MM.1S (cell line): ENCODE data around the gene ALLC.
A peak's percentile ranks its signal among the peaks of the same experiment; 100 is the strongest.
"Not testable (repeated sequence)": the region's sequence is repeated elsewhere in the genome, so short reads cannot be mapped to it uniquely, and the experiment has no call there.

Source experiments
- DNase-seq: peaks from one replicate; pipeline ENCODE4 v3.0.0-alpha.2; 2015
- H2AFZ ChIP-seq: fragments of 300-600 bp; sonication (generic); 2 replicates; pipeline ENCODE4 v1.6.0; 2016; ENCODE audit warnings: antibody characterized with exemption, low read length
- H3F3A ChIP-seq: fragments of 300-600 bp; sonication (generic); 2 replicates; pipeline ENCODE4 v1.6.1; 2016; ENCODE audit warnings: mild to moderate bottlenecking, antibody characterized with exemption, low read length, moderate library complexity, mixed read lengths; ENCODE audit not compliant: insufficient read depth
- H3K27ac ChIP-seq: fragments of 300-600 bp; sonication (generic); 2 replicates; pipeline ENCODE4 v1.5.1; 2016; ENCODE audit warnings: mild to moderate bottlenecking, low read length
- H3K27me3 ChIP-seq: fragments of 300-600 bp; sonication (generic); replicated peaks from 2 replicates; pipeline ENCODE4 v1.6.0; 2016; ENCODE audit warnings: low read length; ENCODE audit not compliant: insufficient read depth
- H3K36me3 ChIP-seq: fragments of 300-600 bp; sonication (generic); replicated peaks from 2 replicates; pipeline ENCODE4 v1.6.1; 2016; ENCODE audit warnings: mild to moderate bottlenecking, low read length, mixed read lengths; ENCODE audit not compliant: insufficient read depth
- H3K4me1 ChIP-seq: fragments of 300-600 bp; sonication (generic); 2 replicates; pipeline ENCODE4 v1.6.1; 2016; ENCODE audit warnings: low read length, mixed read lengths
- H3K4me2 ChIP-seq: fragments of 300-600 bp; sonication (generic); 2 replicates; pipeline ENCODE4 v1.6.0; 2016; ENCODE audit warnings: low read depth, low read length
- H3K4me3 ChIP-seq: fragments of 300-600 bp; sonication (generic); 2 replicates; pipeline ENCODE4 v1.5.1; 2016; ENCODE audit warnings: low read length, mixed read lengths
- H3K79me2 ChIP-seq: fragments of 300-600 bp; sonication (generic); 2 replicates; pipeline ENCODE4 v1.6.1; 2016; ENCODE audit warnings: mixed run types, low read length, mixed read lengths
- H3K9ac ChIP-seq: fragments of 300-600 bp; sonication (generic); 2 replicates; pipeline ENCODE4 v1.6.1; 2016; ENCODE audit warnings: low read length, mixed read lengths
- H3K9me2 ChIP-seq: fragments of 300-600 bp; sonication (generic); replicated peaks from 2 replicates; pipeline ENCODE4 v1.6.1; 2016; ENCODE audit warnings: mild to moderate bottlenecking, low read length, mixed read lengths; ENCODE audit not compliant: insufficient read depth
- H3K9me3 ChIP-seq: fragments of 300-600 bp; sonication (generic); replicated peaks from 2 replicates; pipeline ENCODE4 v1.6.1; 2016; ENCODE audit warnings: mild to moderate bottlenecking, low read length, mixed read lengths; ENCODE audit not compliant: insufficient read depth
- H4K20me1 ChIP-seq: fragments of 300-600 bp; sonication (generic); 2 replicates; pipeline ENCODE4 v1.6.1; 2016; ENCODE audit warnings: mild to moderate bottlenecking, low read length, moderate library complexity, mixed read lengths; ENCODE audit not compliant: insufficient read depth
- CTCF ChIP-seq: fragments of 300-600 bp; sonication (generic); IDR thresholded peaks from 2 replicates; pipeline ENCODE4 v1.5.1; 2016; ENCODE audit warnings: antibody characterized with exemption, low read length, mixed read lengths
- EZH2 ChIP-seq: fragments of 300-600 bp; sonication (generic); optimal IDR thresholded peaks from 2 replicates; pipeline ENCODE3; 2017; ENCODE audit warnings: low read depth, mild to moderate bottlenecking, antibody characterized with exemption, low read length, mixed read lengths
- EZH2phosphoT487 ChIP-seq: fragments of 300-600 bp; sonication (generic); IDR thresholded peaks from 2 replicates; pipeline ENCODE4 v1.6.1; 2018; ENCODE audit warnings: antibody characterized with exemption, low read length

ALLC gene

DNA sequence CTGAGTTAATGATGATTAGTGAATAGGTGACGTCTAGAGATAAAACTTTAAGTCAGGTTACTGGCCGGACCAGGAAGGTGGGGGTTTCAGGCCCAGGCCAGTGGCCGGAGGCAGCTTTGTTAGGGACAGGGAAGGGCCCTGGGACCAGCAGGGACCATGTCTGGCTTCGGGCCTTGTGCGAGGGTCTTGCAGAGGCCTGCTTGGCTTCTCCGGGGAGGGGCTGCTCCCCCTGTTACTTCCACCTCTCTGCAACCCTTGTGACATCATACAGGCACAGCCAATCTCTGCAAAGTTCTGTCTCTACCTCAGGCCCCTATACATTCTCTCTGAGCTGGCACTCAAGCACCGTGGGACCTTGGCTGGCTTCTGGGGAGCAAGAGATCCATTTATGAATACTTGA, at the start of gene ALLC:
Gene ALLC, plus strand, starts transcription at position 320 of the 400 bp plus-strand sequence. CDS start 12,958 bp downstream, outside the sequence.
- no peak within 1 kb of the TSS for H3K4me2 ChIP-seq
- no peaks in the 10 kb centered on the region for H3K27me3 ChIP-seq
- no peaks in the 10 kb centered on the region for H4K20me1 ChIP-seq
- H3K4me1 ChIP-seq = no peaks in the 10 kb centered on the region
- TF ChIP-seq CTCF (no peak), EZH2phosphoT487 (no peak), EZH2 (no peak)
- H3K9me3 ChIP-seq = no peaks in the 10 kb centered on the region
- no peak within 1 kb of the TSS for H3K9ac ChIP-seq
- no peak for DNase-seq
- H3K79me2 ChIP-seq = no peaks in the 10 kb centered on the region
- H3K4me3 ChIP-seq = no peak within 1 kb of the TSS
- no peaks in the 10 kb centered on the region for H3K9me2 ChIP-seq
- no peaks in the 10 kb centered on the region for H3K36me3 ChIP-seq
- no peak within 1 kb of the TSS for H2AFZ ChIP-seq
- no peak within 1 kb of the TSS for H3K27ac ChIP-seq
- no peaks in the 10 kb centered on the region for H3F3A ChIP-seq

- TF ChIP-seq EZH2 = no peak
- TF ChIP-seq EZH2phosphoT487 = no peak
- TF ChIP-seq CTCF = no peak
- peak; percentile 12 for DNase-seq
- H2AFZ ChIP-seq = peak overlapping the region; percentile 67
- H3K4me3 ChIP-seq = peak overlapping the region; percentile 7; the same call in 1 of the 2 replicates
- peak overlapping the region; percentile 70 for H3K4me2 ChIP-seq
- H3F3A ChIP-seq = no peaks in the 10 kb centered on the region
- H3K79me2 ChIP-seq = no peaks in the 10 kb centered on the region
- peaks cover 6% of the 10 kb centered on the region for H3K4me1 ChIP-seq
- H3K9ac ChIP-seq = peak overlapping the region; percentile 8; the same call in 1 of the 2 replicates
- H3K9me2 ChIP-seq = no peaks in the 10 kb centered on the region
- no peaks in the 10 kb centered on the region for H3K9me3 ChIP-seq
- H4K20me1 ChIP-seq = no peaks in the 10 kb centered on the region
- no peaks in the 10 kb centered on the region for H3K27me3 ChIP-seq
- peak overlapping the region; percentile 38; the same call in 1 of the 2 replicates for H3K27ac ChIP-seq
- H3K36me3 ChIP-seq = no peaks in the 10 kb centered on the region
These were observed 49.4 kb upstream of the ALLC start for GRCh38 chr2:3608373-3609278.

- not testable (repeated sequence) for H3K9me2 ChIP-seq, H3K4me1 ChIP-seq, H3K36me3 ChIP-seq, H3K79me2 ChIP-seq, H4K20me1 ChIP-seq, H3K27me3 ChIP-seq, H3F3A ChIP-seq, H3K9me3 ChIP-seq
- peak; percentile 89 for DNase-seq
- H3K9ac ChIP-seq = peak overlapping the region; percentile 8; the same call in 1 of the 2 replicates
- H3K4me2 ChIP-seq = peak overlapping the region; percentile 70; the same call in 1 of the 2 replicates
- peak overlapping the region; percentile 7; the same call in 1 of the 2 replicates for H3K4me3 ChIP-seq
- peak overlapping the region; percentile 38; the same call in 1 of the 2 replicates for H3K27ac ChIP-seq
- H2AFZ ChIP-seq = peak overlapping the region; percentile 67
These were observed 48.7 kb upstream of the ALLC start for GRCh38 chr2:3609279-3609673.

DNA sequence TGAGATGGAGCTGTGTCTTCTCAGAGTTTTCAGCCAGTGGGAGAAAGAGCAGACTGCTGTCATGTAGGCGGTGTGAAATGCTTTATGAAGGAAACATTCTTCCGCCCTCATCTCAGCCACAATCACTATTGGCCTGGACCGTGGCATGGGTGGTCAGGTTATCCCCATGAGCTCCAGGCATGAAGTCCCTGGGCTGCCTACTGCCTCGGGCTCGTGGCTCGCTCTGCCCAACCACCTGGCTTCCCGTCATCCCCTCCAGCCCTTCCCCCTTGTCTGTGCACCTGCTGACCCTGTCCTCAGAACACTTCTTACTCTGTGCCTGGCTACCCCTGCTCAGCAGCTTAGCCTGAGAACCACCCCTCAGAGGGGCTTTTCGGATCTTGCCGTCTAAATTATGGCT, 47.6 kb upstream of the ALLC start:
- TF ChIP-seq EZH2phosphoT487 = no peak
- TF ChIP-seq CTCF = no peak
- TF ChIP-seq EZH2 = no peak
- Histone ChIP-seq H3K27ac (no peak overlapping the region), H4K20me1 (no peaks in the 10 kb centered on the region), H3K9ac (no peak overlapping the region), H3K9me2 (no peaks in the 10 kb centered on the region), H3K9me3 (no peaks in the 10 kb centered on the region), H3K4me2 (no peak overlapping the region), H3K4me1 (peaks cover 6% of the 10 kb centered on the region), H3K27me3 (no peaks in the 10 kb centered on the region), H3K4me3 (no peak overlapping the region), H3K79me2 (no peaks in the 10 kb centered on the region), H3F3A (no peaks in the 10 kb centered on the region), H2AFZ (no peak overlapping the region), H3K36me3 (no peaks in the 10 kb centered on the region)
- no peak for DNase-seq
